GM21381 (cell line): ENCODE data around the gene C17orf113.
"Not testable (repeated sequence)": the region's sequence is repeated elsewhere in the genome, so short reads cannot be mapped to it uniquely, and the experiment has no call there.

Experiments used
- ATAC-seq: cut with Tn5 transposase; IDR thresholded peaks from one replicate; pipeline ENCODE4 v1.9.1; 2021; ENCODE audit warnings: mild to moderate bottlenecking, moderate library complexity; ENCODE audit not compliant: unreplicated experiment

C17orf113 gene

DNA sequence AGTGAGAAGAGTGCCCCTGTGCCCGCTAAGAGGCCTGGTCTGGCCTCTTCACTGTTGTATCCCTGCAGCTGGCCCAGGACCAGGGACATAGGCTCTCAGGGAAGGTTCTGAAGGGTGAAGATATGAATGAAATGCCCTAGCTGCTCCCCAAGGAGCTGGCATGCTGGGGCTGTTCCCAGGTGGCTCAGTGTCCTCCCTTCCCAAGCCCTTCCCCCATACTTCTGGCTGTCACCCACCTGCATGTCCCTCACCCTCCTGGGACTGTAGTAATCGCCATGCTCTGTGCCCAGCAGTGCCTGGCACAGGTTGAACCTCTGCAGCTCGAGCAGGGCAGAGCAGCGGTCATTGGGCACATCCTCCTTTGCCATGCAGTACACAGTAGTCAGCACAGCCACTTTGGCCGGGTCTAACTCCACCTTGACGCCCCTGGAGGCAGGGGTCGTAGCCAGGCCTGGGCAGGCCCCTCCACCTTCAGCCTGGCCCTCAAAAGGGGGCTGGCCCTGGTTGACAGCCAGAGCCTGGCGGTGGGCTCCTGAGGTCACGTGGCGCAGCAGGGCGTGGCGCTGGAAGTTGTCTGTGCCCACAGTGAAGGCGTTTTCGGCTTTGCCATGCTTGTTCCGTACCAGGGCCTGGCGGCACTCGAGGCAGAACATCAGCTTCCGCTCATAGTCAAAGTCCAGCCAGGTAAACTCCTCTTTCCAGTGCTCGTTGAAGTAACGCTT lies 7.6 kb downstream of the C17orf113 start:
- no peak for ATAC-seq

DNA sequence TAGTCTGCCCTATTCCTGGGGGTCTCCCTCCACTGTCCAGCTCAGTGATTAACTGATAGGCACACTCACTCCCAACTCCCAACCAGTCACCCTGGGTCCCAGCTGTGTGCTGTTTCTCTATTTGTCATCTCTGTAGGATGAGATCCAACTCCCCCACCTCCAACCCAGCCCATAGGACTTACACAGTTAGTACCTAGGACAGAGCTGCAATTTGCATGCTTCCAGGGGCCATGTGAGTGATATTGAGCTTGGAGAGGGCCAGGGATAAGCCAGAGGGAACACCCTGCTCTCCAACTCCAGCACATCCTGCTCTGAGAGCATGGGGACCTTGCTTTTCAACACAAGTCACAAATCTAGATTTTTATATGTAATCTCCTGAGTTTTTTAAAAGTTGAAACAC lies 8.8 kb downstream of the C17orf113 start:
- no peak for ATAC-seq

DNA sequence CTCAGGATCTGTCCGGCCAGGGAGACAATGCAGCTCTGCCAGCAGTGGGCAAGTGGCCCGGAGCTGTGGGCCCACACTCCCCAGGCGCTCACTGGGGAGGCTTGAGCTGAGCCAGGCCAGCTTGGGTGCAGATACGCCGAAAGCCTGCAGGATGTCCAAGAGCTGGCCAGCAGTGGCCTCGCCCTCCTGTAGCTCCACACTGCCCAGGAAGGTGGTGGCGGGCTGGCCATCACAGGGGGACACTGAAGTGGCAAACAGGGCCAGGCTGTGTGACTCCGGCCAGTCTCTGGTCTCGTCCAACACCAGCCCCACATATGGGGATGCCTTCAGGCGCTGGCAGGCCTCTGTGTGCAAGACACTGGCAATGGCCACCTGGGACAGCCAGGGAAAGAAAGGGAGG lies 9.6 kb downstream of the C17orf113 start:
- ATAC-seq = no peak

DNA sequence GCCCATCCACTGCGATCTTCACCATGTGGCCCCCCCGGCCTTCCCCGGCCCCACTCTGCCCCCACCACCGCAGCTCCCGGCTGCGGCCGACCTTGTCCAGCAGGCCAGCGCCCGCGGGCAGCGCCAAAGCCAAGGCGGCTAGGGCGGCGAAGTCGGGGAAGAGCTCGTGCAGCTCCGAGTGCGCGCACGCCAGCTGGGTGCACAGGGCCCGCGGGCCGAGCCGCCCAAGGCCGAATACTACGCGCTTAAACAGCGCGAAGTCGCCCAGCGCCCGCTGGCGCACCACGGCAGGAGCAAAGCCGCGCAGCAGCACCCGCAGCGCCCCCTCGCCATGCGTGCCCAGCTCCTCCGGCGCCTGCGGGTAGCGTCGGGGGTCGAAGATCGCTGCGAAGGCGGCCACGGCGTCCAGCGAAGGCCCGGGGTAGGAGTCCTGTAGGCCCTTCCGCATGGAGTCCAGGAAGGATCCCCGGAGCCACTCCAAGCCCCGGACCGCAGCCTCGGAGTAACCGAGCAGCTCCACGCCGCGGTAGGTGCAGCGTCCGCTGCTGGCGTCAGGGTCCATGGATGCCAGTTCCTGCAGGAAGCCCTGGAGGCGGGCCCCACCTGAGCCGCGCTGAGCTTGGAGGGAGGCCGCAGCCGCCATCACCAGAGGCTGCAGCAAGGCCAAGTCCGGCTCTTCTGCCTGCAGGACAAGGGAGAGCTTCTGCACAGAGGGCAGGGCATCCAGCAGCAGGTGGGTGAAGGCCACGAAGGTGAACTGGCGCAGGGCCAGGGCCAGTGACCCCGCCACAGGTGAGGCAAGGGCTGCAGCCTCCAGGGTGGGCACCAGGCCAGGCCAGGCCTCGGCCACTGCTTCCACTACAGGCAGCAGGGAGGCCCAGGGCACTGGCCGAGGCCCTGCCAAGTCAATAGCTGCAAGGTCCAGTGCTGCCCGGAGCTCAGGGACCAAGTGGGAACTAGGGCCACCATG lies 10.3 kb downstream of the C17orf113 start:
- no peak for ATAC-seq

DNA sequence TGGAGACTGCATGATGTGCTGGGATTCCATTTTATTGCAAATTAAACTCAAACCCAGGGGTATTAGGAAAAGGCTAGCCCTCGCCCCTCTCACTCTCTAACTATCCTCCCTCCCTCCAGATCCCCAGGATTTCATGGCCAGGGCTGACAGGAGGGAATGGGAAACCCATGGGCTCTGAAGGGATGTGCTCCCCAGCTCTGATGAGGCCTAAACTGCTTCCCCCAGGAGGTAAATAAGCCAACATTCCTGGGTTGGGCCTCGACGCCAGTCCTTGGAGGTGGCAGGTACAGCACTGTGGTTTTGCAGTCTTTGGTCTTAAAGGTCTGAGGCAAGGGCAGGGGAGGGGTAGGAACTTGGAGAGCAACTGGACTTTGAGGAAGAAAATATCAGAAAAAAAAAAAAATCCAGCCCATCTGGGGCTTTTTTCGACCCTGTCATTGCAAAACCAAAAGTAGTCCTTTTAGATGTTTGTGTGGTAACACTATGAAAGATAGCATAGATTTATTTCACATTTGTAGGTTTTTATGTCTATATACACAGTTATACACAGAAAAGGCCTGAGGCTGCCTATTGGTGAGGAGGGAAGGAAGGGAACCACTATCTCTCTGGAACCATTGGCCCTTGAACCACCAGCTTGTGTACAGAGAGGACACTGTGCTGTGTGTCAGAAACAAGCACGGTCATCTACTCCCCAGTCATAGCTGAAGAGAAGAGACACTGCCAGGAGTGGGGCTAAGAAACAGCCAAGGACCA lies 12.0 kb downstream of the C17orf113 start:
- ATAC-seq = no peak

DNA sequence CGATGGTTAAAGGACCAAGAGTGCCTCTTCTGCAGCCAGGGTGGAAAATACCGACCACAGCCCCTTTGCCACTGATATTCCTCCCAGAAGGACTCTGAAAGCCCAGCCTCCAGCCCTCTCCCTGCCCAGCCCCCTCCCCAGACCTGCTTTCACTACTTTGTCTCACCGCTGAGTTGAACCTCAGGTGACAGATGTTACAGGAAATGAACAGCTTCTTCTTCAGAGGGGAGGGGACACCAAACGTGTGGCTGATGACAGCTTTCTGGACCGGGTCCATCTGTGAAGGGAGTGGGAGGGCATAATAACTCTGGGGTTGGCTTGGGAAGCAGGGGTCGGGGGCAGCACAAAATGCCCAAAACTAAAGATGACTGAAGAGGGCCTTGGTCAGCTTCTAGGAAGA lies 16.3 kb downstream of the C17orf113 start:
- no peak for ATAC-seq

DNA sequence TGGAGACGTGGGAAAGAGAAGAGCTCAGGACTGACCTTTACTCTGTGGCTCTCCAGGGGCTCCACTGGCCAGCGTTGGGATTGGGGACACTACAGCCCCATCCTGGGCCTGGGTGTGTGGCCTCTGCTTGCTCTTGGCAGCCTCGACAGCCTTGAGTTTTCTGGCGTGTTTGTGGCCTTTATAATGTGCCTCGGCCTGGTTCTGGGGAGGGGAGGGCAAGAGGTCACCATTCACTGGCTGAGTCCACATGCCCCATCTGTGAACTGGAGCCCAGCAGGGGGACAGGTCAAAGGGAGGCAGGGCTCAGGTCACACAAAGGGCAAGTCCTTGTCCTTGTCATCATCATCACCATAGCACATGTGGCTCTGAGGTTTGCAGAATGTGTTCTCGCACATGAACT lies 18.8 kb downstream of the C17orf113 start:
- ATAC-seq = no peak

DNA sequence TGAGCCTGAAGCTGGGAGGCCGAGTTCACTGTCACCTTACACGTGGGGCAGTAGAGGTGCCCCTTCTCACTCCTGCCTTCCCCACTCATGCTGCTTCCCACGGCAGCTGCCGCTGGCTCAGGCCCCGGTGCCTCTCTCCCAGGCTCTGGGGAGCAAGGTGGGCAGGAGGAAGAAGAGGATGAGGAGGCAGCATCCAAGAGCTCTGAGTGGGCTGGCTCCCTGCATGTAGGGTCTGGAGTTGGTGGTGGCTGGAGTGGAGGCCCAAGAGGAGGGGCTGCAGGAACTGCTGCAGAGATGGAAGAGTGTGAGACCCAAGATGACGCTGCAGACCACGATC lies 21.6 kb downstream of the C17orf113 start:
- ATAC-seq = no peak

DNA sequence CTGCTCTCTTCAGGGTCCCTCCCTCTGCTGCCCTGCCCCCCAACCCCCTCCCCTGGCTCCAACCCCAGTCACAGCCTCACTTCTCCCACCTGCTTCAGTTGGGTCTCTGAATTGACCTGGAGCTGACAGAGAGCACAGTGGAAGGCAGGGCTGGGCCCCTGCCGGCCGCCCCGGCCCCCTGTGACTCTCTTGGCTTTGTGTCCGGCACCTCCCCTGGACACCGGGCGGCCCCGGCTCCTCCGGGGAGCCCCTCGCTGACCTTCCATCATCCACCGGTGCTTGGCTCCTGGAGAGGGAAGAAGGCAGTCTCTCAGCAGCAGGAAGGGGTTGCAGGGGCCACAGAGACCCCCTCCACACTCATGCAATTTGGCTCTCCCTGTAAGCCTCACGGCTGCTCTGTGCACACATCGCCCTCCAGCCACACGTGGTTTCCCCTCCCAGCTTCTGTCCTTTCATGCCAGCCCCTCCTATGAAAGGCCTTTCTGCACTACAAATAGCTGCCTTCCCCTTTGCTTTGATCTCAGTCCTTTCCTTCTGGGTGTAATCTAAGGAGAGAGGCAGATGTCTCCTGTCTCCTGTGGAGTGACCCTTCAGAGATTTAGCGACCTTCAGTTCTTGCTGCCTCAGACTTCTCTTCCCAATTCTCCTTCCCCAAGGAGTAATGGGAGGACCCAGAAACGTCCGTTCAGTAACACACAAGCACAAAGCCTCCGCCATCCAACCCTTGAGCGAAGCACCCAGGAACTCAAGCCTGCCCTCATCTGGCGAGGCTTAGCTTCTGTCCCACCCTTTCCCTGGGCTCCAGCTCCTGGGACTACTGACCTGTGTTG lies 22.2 kb downstream of the C17orf113 start:
- ATAC-seq = no peak

DNA sequence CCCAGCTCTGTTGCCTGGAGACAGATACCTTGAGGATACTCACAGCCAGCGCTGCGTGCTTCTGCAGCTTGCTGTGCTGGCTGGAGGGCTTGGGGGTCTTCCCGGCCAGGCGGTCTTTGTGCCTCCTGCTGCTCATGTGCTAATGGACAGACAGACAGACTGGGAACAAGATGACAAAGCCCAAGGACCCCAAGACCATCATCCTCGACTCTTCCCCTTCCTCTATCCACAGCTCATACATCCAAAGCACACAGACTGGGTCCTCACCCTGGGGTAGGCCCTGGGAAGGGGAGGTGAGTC lies 22.9 kb downstream of the C17orf113 start:
- no peak for ATAC-seq

DNA sequence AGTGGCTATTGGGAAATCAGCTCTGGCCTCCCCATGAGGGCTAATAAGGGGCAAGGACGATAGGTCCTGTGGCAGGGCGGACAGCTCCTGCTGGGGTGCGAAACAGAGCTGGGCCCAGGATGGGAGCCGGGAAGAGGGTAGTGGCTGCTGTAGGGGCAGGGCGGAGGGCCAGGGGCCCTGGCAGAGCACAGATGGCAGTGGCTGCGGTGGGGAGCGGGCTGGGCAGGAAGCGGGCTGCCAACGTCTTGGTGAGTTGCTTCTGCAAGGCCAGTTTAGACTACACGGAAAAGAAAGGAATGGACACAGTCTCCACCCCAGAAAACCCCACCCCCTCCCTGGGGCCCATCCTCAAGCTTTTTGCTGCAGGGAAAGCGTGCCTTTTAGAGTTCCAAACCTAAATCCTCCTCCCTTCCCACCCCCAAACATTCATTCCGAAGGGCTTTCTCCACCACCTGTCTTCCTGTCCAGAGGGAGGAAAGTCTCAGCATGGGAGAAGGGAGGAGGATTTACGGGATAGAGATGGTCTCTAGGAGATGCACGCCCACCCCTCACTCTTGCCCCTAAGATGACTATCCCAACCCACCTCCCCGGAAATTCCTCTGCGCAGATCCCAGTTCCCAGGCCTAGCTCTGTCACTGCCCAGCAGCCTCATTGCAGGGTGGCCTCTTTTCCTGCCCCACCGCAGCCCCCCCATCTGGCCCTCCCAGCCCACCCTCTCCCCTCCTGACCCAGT lies 23.4 kb downstream of the C17orf113 start:
- no peak for ATAC-seq

DNA sequence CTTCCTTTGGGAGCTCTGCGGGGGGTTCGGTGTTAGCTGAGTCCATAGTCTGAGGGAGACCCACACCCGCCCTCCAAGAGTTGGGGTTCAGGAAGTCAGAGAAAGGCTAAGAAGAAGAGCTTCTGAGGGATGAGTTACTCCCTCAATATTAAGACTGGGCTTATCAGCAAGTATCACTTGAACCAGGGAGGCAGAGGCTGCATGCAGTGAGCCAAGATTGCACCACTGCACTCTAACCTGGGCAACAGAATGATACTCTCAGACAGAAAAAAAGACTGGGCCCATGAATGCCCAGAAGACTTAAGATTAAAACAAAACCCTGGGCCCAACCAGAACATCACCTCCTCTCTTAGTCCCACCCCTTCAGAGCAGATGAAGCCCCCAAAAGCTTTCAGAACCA lies 24.5 kb downstream of the C17orf113 start:
- ATAC-seq = no peak

DNA sequence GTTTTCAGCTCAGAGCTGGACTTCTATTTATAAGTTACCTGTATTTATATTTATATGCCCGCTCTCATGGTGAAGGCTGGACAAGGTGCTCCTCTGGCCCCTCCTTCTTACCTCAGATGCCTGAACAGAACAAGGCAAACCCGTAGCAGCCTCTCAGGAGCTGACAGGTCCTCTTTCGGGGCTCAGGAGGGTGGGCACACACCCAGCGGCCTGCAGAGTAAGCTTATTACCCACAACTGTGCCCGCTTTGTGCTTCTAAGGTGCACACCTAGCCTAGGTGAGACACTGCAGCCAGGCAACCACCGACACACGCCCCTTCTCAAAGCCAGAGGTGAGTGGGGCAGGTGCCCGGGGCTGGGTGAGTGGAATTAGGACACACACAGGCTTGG lies 25.2 kb downstream of the C17orf113 start:
- ATAC-seq = no peak

DNA sequence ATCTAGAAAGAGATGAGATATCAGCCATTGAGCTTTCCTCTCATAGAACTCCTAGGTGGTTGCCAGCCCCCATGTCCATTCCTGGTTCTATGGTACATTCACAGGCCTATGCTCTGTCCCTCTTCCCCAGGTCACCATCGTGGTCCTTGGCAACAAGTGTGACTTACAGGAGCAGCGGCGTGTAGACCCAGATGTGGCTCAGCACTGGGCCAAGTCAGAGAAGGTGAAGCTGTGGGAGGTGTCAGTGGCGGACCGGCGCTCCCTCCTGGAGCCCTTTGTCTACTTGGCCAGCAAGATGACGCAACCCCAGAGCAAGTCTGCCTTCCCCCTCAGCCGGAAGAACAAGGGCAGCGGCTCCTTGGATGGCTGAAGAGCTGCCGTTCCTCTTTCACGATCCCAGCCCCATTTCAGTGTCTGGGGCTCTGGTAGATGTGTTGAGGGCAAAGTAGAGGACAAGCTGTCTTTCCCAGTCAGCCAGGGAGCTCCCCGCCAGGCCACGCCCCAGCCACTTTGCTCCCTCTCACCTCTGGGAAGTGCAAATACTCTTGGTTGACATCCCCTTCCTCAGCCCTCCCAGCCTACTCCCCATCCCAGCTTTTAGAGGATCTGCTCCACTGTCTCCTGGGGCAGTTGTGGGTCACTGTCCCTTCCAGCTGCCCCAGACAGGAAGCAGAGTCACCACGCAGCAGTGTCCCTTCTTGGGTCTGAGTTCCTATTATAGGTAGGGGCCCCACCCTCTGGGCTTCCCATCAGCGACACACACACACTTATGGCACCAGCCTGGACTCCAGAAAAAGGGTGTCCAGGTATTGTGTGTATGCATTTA lies 26.7 kb downstream of the C17orf113 start:
- no peak for ATAC-seq

DNA sequence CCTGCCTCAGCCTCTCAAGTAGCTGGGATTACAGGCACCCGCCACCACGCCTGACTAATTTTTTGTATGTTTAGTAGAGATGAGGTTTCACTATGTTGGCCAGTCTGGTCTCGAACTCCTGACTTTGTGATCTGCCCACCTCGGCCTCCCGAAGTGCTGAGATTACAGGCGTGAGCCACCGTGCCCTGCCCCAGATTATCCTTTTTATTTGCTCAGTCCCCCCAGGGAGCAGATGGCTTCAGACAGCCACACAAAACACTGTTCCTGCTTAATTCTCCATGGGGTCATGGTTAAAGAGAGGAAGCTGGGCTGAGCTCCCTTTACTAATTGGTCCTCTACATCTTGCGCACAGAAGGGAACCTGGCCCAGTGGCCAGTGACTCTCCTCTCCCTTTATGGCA lies 29.6 kb downstream of the C17orf113 start:
- ATAC-seq = not testable (repeated sequence)

DNA sequence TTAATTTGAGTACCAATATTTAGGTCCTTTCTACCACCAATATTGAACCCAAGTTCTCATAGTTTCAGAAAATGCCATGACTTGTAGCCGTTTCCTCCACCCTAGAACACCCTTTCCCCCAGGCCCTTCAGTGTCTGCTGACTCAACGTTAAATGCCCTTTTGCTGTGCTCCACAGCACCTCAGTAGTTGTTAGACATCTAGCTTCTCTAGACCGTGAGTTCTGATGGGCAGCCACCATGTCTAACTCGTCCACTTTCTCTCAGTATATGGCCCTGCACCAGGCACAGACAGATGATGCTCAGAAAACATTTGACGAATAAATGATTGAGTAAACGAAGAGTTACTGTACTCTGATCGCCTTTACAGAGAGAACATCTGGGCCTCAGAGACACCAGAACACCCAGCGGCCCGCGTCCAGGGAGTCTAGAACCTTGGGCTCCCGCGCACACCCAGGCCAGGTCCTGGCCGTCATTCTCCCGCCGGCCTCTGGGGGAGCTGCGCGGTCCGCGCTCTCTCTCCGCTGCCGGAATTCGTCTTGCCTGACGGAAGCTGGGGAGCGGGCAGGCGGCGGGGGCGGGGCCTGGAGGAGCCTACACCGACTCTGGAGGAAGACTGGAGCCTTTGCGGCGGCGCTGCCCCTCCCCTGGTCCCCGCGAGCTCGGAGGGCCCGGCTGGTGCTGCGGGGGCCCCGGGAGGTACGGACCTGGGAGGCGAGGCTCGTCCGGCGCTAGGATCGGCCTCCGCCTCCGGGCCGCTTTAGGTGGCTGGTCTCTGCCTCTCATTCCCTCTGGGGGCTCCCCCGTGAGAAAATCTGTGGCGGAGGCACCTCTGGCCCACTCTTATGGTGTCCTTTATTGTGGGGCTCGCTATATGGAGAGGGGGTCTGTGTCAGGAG lies 30.6 kb downstream of the C17orf113 start, which contains the start of gene NKIRAS2:
Gene NKIRAS2, plus strand, starts transcription at position 582 of the 896 bp plus-strand sequence. CDS start 1,488 bp downstream, outside the sequence.
- peak; percentile 50 for ATAC-seq

DNA sequence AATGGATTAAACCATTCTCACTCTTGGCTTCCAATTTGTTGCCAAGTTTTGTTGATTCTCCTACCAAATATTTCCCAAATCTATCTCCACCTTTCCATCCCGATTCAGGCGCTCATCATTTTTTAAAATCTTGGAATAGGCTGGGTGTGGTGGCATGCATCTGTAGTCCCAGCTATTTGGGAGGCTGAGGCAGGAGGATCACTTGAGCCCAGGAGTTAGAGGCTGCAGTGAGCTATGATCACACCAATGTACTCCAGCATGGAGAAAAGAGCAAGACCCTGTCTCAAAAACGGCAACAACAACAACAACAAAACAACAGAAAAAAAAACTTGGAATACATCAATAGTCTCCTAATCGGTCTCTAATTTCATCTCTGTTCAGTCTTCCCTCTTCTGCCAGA lies 31.4 kb downstream of the C17orf113 start:
- ATAC-seq = no peak

DNA sequence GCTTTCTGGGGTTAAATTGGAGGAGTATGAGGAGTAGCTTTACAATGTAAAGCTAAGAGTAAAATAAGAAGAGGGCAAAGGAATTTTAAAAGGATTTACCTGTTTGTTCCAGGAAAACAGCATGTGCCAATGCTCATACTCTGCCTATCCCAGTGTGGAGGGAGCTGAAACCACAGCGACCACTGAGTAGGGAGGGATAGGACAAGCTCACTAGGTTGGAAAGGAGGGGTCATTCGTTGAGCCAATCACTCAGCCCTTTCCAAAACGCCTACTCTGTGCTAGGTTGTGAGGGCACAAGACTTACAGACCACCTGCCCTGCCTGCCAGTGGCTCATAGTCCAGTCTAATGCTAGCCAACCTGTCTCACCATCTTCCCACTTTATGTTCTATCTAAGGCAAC lies 32.1 kb downstream of the C17orf113 start:
- ATAC-seq = no peak
